PC-3 (cell line): ENCODE data around the gene SCMH1.

Source experiments
- CTCF ChIP-seq: fragments of 300-600 bp; sonication (generic); conservative IDR thresholded peaks from 2 replicates; pipeline ENCODE4 v1.5.1; 2017; ENCODE audit warnings: antibody characterized with exemption, low read depth, mild to moderate bottlenecking, low read length
- EZH2phosphoT487 ChIP-seq: fragments of 300-600 bp; sonication (generic); IDR thresholded peaks from 2 replicates; pipeline ENCODE4 v1.6.1; 2018; ENCODE audit warnings: mild to moderate bottlenecking, antibody characterized with exemption, low read length, borderline replicate concordance

- TF ChIP-seq CTCF (no peak), EZH2phosphoT487 (no peak)
Observed at GRCh38 chr1:41138549-41138948, 103.6 kb downstream of the SCMH1 start.
